Activated T-helper 1 cell treated with anti-CD3 and anti-CD28 coated beads, Interleukin-12 subunit alpha, Interleukin-12 subunit beta, Interleukin-2, Interleukin-4 antibody, amounts not matched to agents 30 ng/mL and 10 ng/mL and 1 ng/mL, durations not matched to agents 14 hours and 24 hours and 36 hours (primary cell): ENCODE measurements around the gene CPSF2. TPM values are rescaled to one million over a fixed set of nuclear protein-coding genes. Genes with fewer than 3 reads are reported as not detected.

Source experiments
- DNase-seq: peaks from one replicate; pipeline ENCODE4 v3.0.0; 2021; ENCODE audit warnings: low spot score
- H3K27ac Mint-ChIP-seq: one replicate; pipeline ENCODE4 v1.8.0; 2021; ENCODE audit warnings: mild to moderate bottlenecking, mixed read lengths
- H3K27me3 Mint-ChIP-seq: one replicate; pipeline ENCODE4 v1.8.0; 2022; ENCODE audit warnings: mild to moderate bottlenecking, moderate library complexity, mixed read lengths; ENCODE audit not compliant: insufficient read depth
- H3K36me3 Mint-ChIP-seq: one replicate; pipeline ENCODE4 v1.8.0; 2021; ENCODE audit warnings: low read depth, mixed read lengths
- H3K4me1 Mint-ChIP-seq: one replicate; pipeline ENCODE4 v1.8.0; 2021; ENCODE audit warnings: low read depth, mixed read lengths
- H3K4me3 Mint-ChIP-seq: one replicate; pipeline ENCODE4 v1.8.0; 2021; ENCODE audit warnings: mild to moderate bottlenecking, moderate library complexity, mixed read lengths
- H3K9me3 Mint-ChIP-seq: one replicate; pipeline ENCODE4 v1.8.0; 2021; ENCODE audit warnings: mixed read lengths
- intact Hi-C: fragments of 100-400 bp; cut with micrococcal nuclease; formaldehyde crosslinking; loops from one replicate; pipeline ENCODE4 v1.15.1; 2024
- total RNA-seq: library from RNA; stranded (reverse); gene quantifications from 2 replicates; pipeline ENCODE4 v1.2.3, GENCODE V29; 2022

CPSF2 gene
- 103 and 104 TPM in 2 replicates for total RNA-seq

GRCh38 chr14:92121670-92122350 lies at the start of gene CPSF2, which contains the start of gene NDUFB1:
TSS of gene CPSF2 (plus strand) at chr14:92121969. CDS start at chr14:92130985, 9,016 bp downstream.
TSS of gene NDUFB1 (minus strand) at chr14:92121706. CDS start at chr14:92117637, 4,069 bp downstream.
- Mint-ChIP-seq H3K27me3 (no peaks in the 10 kb centered on the region), H3K36me3 (peaks cover 29% of the 10 kb centered on the region), H3K4me1 (peaks cover 29% of the 10 kb centered on the region), H3K27ac (peak within 1 kb of the TSS; percentile 100), H3K9me3 (no peaks in the 10 kb centered on the region), H3K4me3 (peak within 1 kb of the TSS; percentile 97)
- peak; percentile 80 for DNase-seq
- intact Hi-C loops, result loop anchor here (1.0 to 5.0 kb wide), 5 partner anchors 16 to 1060 kb away; partner anchors contain the start of genes ATXN3, PPP4R3A, RPS6KA5 and TRIP11

- H3K27ac Mint-ChIP-seq, result no peak overlapping the region
- H3K4me1 Mint-ChIP-seq, result no peaks in the 10 kb centered on the region
- no peak for DNase-seq
- H3K9me3 Mint-ChIP-seq, result no peaks in the 10 kb centered on the region
- no peak overlapping the region for H3K4me3 Mint-ChIP-seq
- intact Hi-C loops, result no loop called here
- H3K27me3 Mint-ChIP-seq, result no peaks in the 10 kb centered on the region
- H3K36me3 Mint-ChIP-seq, result peaks cover 13% of the 10 kb centered on the region
These were observed 47.2 kb upstream of the CPSF2 start for GRCh38 chr14:92074555-92074954.

- no peaks in the 10 kb centered on the region for H3K4me1 Mint-ChIP-seq
- H3K27me3 Mint-ChIP-seq, result no peaks in the 10 kb centered on the region
- intact Hi-C loops, result no loop called here
- H3K36me3 Mint-ChIP-seq, result peaks cover 29% of the 10 kb centered on the region
- H3K4me3 Mint-ChIP-seq, result no peak overlapping the region
- no peak for DNase-seq
- H3K27ac Mint-ChIP-seq, result no peak overlapping the region
- H3K9me3 Mint-ChIP-seq, result no peaks in the 10 kb centered on the region
These were observed 33.3 kb upstream of the CPSF2 start for GRCh38 chr14:92088494-92088893.

GRCh38 chr14:92093320-92093719 lies 28.4 kb upstream of the CPSF2 start:
- Mint-ChIP-seq H3K9me3 (no peaks in the 10 kb centered on the region), H3K4me3 (no peak overlapping the region), H3K36me3 (peaks cover 23% of the 10 kb centered on the region), H3K27ac (no peak overlapping the region), H3K4me1 (no peaks in the 10 kb centered on the region), H3K27me3 (no peaks in the 10 kb centered on the region)
- no peak for DNase-seq
- intact Hi-C loops, result no loop called here

- DNase-seq, result no peak
- Mint-ChIP-seq H3K9me3 (no peaks in the 10 kb centered on the region), H3K4me3 (no peak overlapping the region), H3K4me1 (peaks cover 20% of the 10 kb centered on the region), H3K27me3 (no peaks in the 10 kb centered on the region), H3K27ac (no peak overlapping the region), H3K36me3 (peaks cover 3% of the 10 kb centered on the region)
- intact Hi-C loops, result loop anchor here (10.0 kb wide), 1 partner anchor 775 kb away; no protein-coding TSS in a partner anchor
These were observed 22.0 kb upstream of the CPSF2 start for GRCh38 chr14:92099802-92100201.

GRCh38 chr14:92103363-92103989 lies 18.3 kb upstream of the CPSF2 start:
- Mint-ChIP-seq H3K36me3 (no peaks in the 10 kb centered on the region), H3K27ac (no peak overlapping the region), H3K4me1 (peaks cover 43% of the 10 kb centered on the region), H3K9me3 (no peaks in the 10 kb centered on the region), H3K4me3 (no peak overlapping the region), H3K27me3 (no peaks in the 10 kb centered on the region)
- intact Hi-C loops, result loop anchor here (10.0 kb wide), 1 partner anchor 779 kb away; no protein-coding TSS in a partner anchor
- DNase-seq, result no peak

GRCh38 chr14:92105073-92105892 lies 16.5 kb upstream of the CPSF2 start:
- DNase-seq, result no peak
- H3K4me3 Mint-ChIP-seq, result peak overlapping the region; percentile 99
- H3K4me1 Mint-ChIP-seq, result peaks cover 42% of the 10 kb centered on the region
- H3K9me3 Mint-ChIP-seq, result no peaks in the 10 kb centered on the region
- intact Hi-C loops, result loop anchor here (5.0 to 10.0 kb wide), 5 partner anchors 233 to 1278 kb away; partner anchors contain the start of gene RPS6KA5
- no peaks in the 10 kb centered on the region for H3K27me3 Mint-ChIP-seq
- peak overlapping the region; percentile 97 for H3K27ac Mint-ChIP-seq
- H3K36me3 Mint-ChIP-seq, result no peaks in the 10 kb centered on the region

- DNase-seq, result peak; percentile 11
- Mint-ChIP-seq H3K4me3 (peak overlapping the region; percentile 99), H3K27ac (peak overlapping the region; percentile 97), H3K9me3 (no peaks in the 10 kb centered on the region), H3K36me3 (no peaks in the 10 kb centered on the region), H3K4me1 (peaks cover 42% of the 10 kb centered on the region), H3K27me3 (no peaks in the 10 kb centered on the region)
- intact Hi-C loops, result loop anchor here (1.0 to 10.0 kb wide), 9 partner anchors 15 to 1279 kb away; partner anchors contain the start of genes CPSF2, GOLGA5, NDUFB1 and RPS6KA5
These were observed 16.0 kb upstream of the CPSF2 start for GRCh38 chr14:92105893-92106142.

GRCh38 chr14:92106143-92106926 lies 15.4 kb upstream of the CPSF2 start, which contains the start of gene ATXN3:
TSS of gene ATXN3 (minus strand) at chr14:92106582. CDS start at chr14:92106552, 30 bp downstream.
- intact Hi-C loops, result loop anchor here (1.0 to 10.0 kb wide), 9 partner anchors 15 to 1279 kb away; partner anchors contain the start of genes CPSF2, GOLGA5, NDUFB1 and RPS6KA5
- Mint-ChIP-seq H3K4me3 (peak within 1 kb of the TSS; percentile 99), H3K4me1 (peaks cover 42% of the 10 kb centered on the region), H3K27me3 (no peaks in the 10 kb centered on the region), H3K9me3 (no peaks in the 10 kb centered on the region), H3K27ac (peak within 1 kb of the TSS; percentile 97), H3K36me3 (no peaks in the 10 kb centered on the region)
- DNase-seq, result peak; percentile 93

- H3K4me1 Mint-ChIP-seq, result peaks cover 30% of the 10 kb centered on the region
- no peak for DNase-seq
- no peaks in the 10 kb centered on the region for H3K36me3 Mint-ChIP-seq
- no peaks in the 10 kb centered on the region for H3K9me3 Mint-ChIP-seq
- no peak overlapping the region for H3K27ac Mint-ChIP-seq
- no peak overlapping the region for H3K4me3 Mint-ChIP-seq
- H3K27me3 Mint-ChIP-seq, result no peaks in the 10 kb centered on the region
- intact Hi-C loops, result loop anchor here (5.0 to 10.0 kb wide), 5 partner anchors 236 to 1281 kb away; partner anchors contain the start of gene RPS6KA5
These were observed 13.2 kb upstream of the CPSF2 start for GRCh38 chr14:92108345-92109254.

GRCh38 chr14:92109490-92109889 lies 12.3 kb upstream of the CPSF2 start:
- H3K4me1 Mint-ChIP-seq, result peaks cover 28% of the 10 kb centered on the region
- H3K27me3 Mint-ChIP-seq, result no peaks in the 10 kb centered on the region
- no peaks in the 10 kb centered on the region for H3K9me3 Mint-ChIP-seq
- DNase-seq, result no peak
- intact Hi-C loops, result loop anchor here (5.0 to 10.0 kb wide), 5 partner anchors 237 to 1282 kb away; partner anchors contain the start of gene RPS6KA5
- H3K4me3 Mint-ChIP-seq, result no peak overlapping the region
- H3K27ac Mint-ChIP-seq, result no peak overlapping the region
- H3K36me3 Mint-ChIP-seq, result no peaks in the 10 kb centered on the region
